SK-N-SH (cell line): ENCODE data around the gene IL18. TPM values are rescaled to one million over a fixed set of nuclear protein-coding genes. Genes with fewer than 3 reads are reported as not detected.

Source experiments
- CTCF ChIA-PET: fragments of 300-600, 350-600 bp; formaldehyde crosslinking; extraction: SDS; loops from one replicate; lab custom pipeline; 2021; lab: Yijun Ruan, JAX
- POLR2A ChIA-PET: fragments of 350-600 bp; sonication (Branson Sonifier 250); formaldehyde crosslinking; extraction: SDS; loops from one replicate; lab custom pipeline; 2020; ENCODE audit warnings: antibody characterized with exemption, inconsistent platforms; lab: Yijun Ruan, JAX
- DNase-seq: peaks from one replicate; pipeline ENCODE4 v3.0.0; 2012
- H2AFZ ChIP-seq: fragments of 200-600 bp; sonication (generic); 2 replicates; pipeline ENCODE4 v1.8.1; 2016; ENCODE audit warnings: antibody characterized with exemption, mild to moderate bottlenecking, low read depth
- H3F3A ChIP-seq: fragments of 200-600 bp; sonication (generic); replicated peaks from 2 replicates; pipeline ENCODE3; 2016; ENCODE audit warnings: antibody characterized with exemption, mild to moderate bottlenecking; ENCODE audit not compliant: insufficient read depth
- H3K27ac ChIP-seq, 2 experiments: fragments of 200-500 bp in 1 of 2; fragments of 200-600 bp in 1 of 2; sonication (Bioruptor generic) in 1 of 2; sonication (generic), shearing (Covaris generic) in 1 of 2; 2 replicates each; pipeline versions ENCODE4 v1.5.1 to v1.6.1; 2014 to 2016; ENCODE audit warnings: low read depth in 2 of 2, inconsistent platforms in 1 of 2, low read length in 1 of 2, mild to moderate bottlenecking in 1 of 2, mixed read lengths in 1 of 2
- H3K27me3 ChIP-seq: fragments of 200-600 bp; sonication (generic), shearing (Covaris generic); 2 replicates; pipeline ENCODE4 v1.6.1; 2016; ENCODE audit warnings: mixed run types; ENCODE audit not compliant: insufficient read depth
- H3K36me3 ChIP-seq, 2 experiments: fragments of 200-500 bp in 1 of 2; fragments of 200-600 bp in 1 of 2; sonication (Bioruptor generic) in 1 of 2; sonication (generic) in 1 of 2; replicated peaks in 1 of 2; 2 replicates each; pipeline versions ENCODE3 to v1.5.1; 2014 to 2016; ENCODE audit warnings: low read length in 1 of 2, mild to moderate bottlenecking in 1 of 2; ENCODE audit not compliant: insufficient read depth in 2 of 2, control insufficient read depth in 1 of 2
- H3K4me1 ChIP-seq, 2 experiments: fragments of 200-500 bp in 1 of 2; fragments of 200-600 bp in 1 of 2; sonication (Bioruptor generic) in 1 of 2; sonication (generic), shearing (Covaris generic) in 1 of 2; 2 replicates each; pipeline versions ENCODE4 v1.5.1 to v1.6.1; 2014 to 2016; ENCODE audit warnings: low read depth in 1 of 2, low read length in 1 of 2, mixed run types in 1 of 2; ENCODE audit not compliant: insufficient read depth in 2 of 2, control insufficient read depth in 1 of 2
- H3K4me2 ChIP-seq: fragments of 200-600 bp; sonication (generic), shearing (Covaris generic); 2 replicates; pipeline ENCODE4 v1.6.1; 2017; ENCODE audit warnings: mixed run types
- H3K4me3 ChIP-seq, 2 experiments: fragments of 200-500 bp in 1 of 2; fragments of 200-600 bp in 1 of 2; sonication (Bioruptor generic) in 1 of 2; sonication (generic), shearing (Covaris generic) in 1 of 2; 2 replicates each; pipeline versions ENCODE4 v1.5.1 to v1.8.1; 2014 to 2016; ENCODE audit warnings: low read depth in 2 of 2, inconsistent platforms in 1 of 2, low read length in 1 of 2, mild to moderate bottlenecking in 1 of 2, mixed read lengths in 1 of 2, moderate library complexity in 1 of 2
- H3K79me2 ChIP-seq: fragments of 200-600 bp; sonication (generic); 2 replicates; pipeline ENCODE4 v1.8.1; 2017; ENCODE audit warnings: mild to moderate bottlenecking; ENCODE audit not compliant: insufficient read depth
- H3K9ac ChIP-seq: fragments of 200-600 bp; sonication (generic); 2 replicates; pipeline ENCODE4 v1.6.1; 2017; ENCODE audit warnings: mixed run types
- H3K9me2 ChIP-seq: fragments of 200-600 bp; sonication (generic); 2 replicates; pipeline ENCODE4 v1.6.1; 2017; ENCODE audit warnings: mixed run types
- H3K9me3 ChIP-seq: fragments of 200-600 bp; sonication (generic); 2 replicates; pipeline ENCODE4 v1.6.1; 2017; ENCODE audit warnings: mixed run types, mild to moderate bottlenecking, moderate library complexity
- H4K20me1 ChIP-seq: fragments of 200-600 bp; sonication (generic); 2 replicates; pipeline ENCODE4 v1.6.1; 2017; ENCODE audit warnings: mild to moderate bottlenecking, mixed run types; ENCODE audit not compliant: insufficient read depth
- ELF1 ChIP-seq: IDR thresholded peaks from 2 replicates; pipeline ENCODE4 v1.4.0; 2012
- EP300 ChIP-seq, 2 experiments: IDR thresholded peaks; 2 replicates each; pipeline versions ENCODE4 v1.4.0 to v1.6.1; 2012; ENCODE audit warnings: borderline replicate concordance in 1 of 2, low read depth in 1 of 2, low read length in 1 of 2
- EZH2phosphoT487 ChIP-seq: fragments of 200-600 bp; sonication (generic); IDR thresholded peaks from 2 replicates; pipeline ENCODE4 v1.6.1; 2017; ENCODE audit warnings: low read depth, mixed run types, mild to moderate bottlenecking, antibody characterized with exemption, moderate library complexity, borderline replicate concordance
- FOSL2 ChIP-seq: IDR thresholded peaks from 2 replicates; pipeline ENCODE4 v1.4.0; 2012; ENCODE audit warnings: low read depth, mild to moderate bottlenecking, moderate library complexity, borderline replicate concordance
- GABPA ChIP-seq: IDR thresholded peaks from 2 replicates; pipeline ENCODE4 v1.4.0; 2012; ENCODE audit warnings: low read depth, mild to moderate bottlenecking
- GATA2 ChIP-seq: sonication (generic); formaldehyde crosslinking; IDR thresholded peaks from 2 replicates; pipeline ENCODE4 v1.5.0; 2020; ENCODE audit warnings: mild to moderate bottlenecking, missing genetic modification reagents
- JUND ChIP-seq: IDR thresholded peaks from 2 replicates; pipeline ENCODE4 v1.4.0; 2012
- MXI1 ChIP-seq: IDR thresholded peaks from 2 replicates; pipeline ENCODE4 v1.6.1; 2012; ENCODE audit warnings: mild to moderate bottlenecking, low read depth, low read length, improper control_type of control experiment
- NRF1 ChIP-seq: IDR thresholded peaks from 2 replicates; pipeline ENCODE4 v1.6.1; 2012; ENCODE audit warnings: low read depth, mild to moderate bottlenecking, low read length
- PBX3 ChIP-seq: IDR thresholded peaks from 2 replicates; pipeline ENCODE4; 2012
- RAD21 ChIP-seq: IDR thresholded peaks from 2 replicates; pipeline ENCODE4 v1.6.1; 2012; ENCODE audit warnings: mild to moderate bottlenecking, low read length
- REST ChIP-seq: IDR thresholded peaks from 2 replicates; pipeline ENCODE4 v1.6.1; 2012; ENCODE audit warnings: mild to moderate bottlenecking, low read depth, low read length, moderate library complexity
- RFX5 ChIP-seq: IDR thresholded peaks from 2 replicates; pipeline ENCODE4 v1.6.1; 2012; ENCODE audit warnings: mild to moderate bottlenecking, improper control_type of control experiment, low read length
- RXRA ChIP-seq: IDR thresholded peaks from 2 replicates; pipeline ENCODE4 v1.4.0; 2012; ENCODE audit warnings: low read depth, mild to moderate bottlenecking, borderline replicate concordance
- SMC3 ChIP-seq: IDR thresholded peaks from 2 replicates; pipeline ENCODE4 v1.6.1; 2012; ENCODE audit warnings: low read depth, low read length, improper control_type of control experiment
- TCF12 ChIP-seq: IDR thresholded peaks from 2 replicates; pipeline ENCODE4 v1.4.0; 2012
- TEAD4 ChIP-seq: IDR thresholded peaks from 2 replicates; pipeline ENCODE4 v1.4.0; 2012; ENCODE audit warnings: mild to moderate bottlenecking, borderline replicate concordance; ENCODE audit not compliant: insufficient read depth
- USF1 ChIP-seq: IDR thresholded peaks from 2 replicates; pipeline ENCODE4 v1.4.0; 2012; ENCODE audit warnings: low read depth, borderline replicate concordance
- YY1 ChIP-seq: IDR thresholded peaks from 2 replicates; pipeline ENCODE4 v1.4.0; 2012; ENCODE audit warnings: low read depth, mild to moderate bottlenecking
- ZBTB33 ChIP-seq: IDR thresholded peaks from 2 replicates; pipeline ENCODE4 v1.4.0; 2012; ENCODE audit warnings: low read depth, borderline replicate concordance
- WGBS: methylation state at CpG from one replicate; pipeline ENCODE4 v1.1.6; 2017; ENCODE audit warnings: low lambda C conversion rate; 5-methylcytosine and 5-hydroxymethylcytosine counted together
- polyA plus RNA-seq, 3 experiments: library from polyadenylated mRNA; depleted of rRNA; stranded (reverse); fragments of >200 nt; gene quantifications; 2 replicates each; pipeline ENCODE4 v1.2.3, GENCODE V29; 2012

The IL18 gene
- polyA plus RNA-seq, 1 of the 3 experiments (the other 2 are of a cell fraction) = 0.28 TPM

GRCh38 chr11:112161012-112161411 is 2.9 kb downstream of the IL18 start:
- CTCF ChIA-PET = interaction anchor here (1.0 to 1.4 kb wide), 2 partner anchors 11 to 14 kb away, joined by 3 read pairs; partner anchors contain the start of gene BCO2
- TF ChIP-seq SMC3 (no peak), YY1 (no peak)
- H3K4me1 ChIP-seq = peaks cover 0 to 15% of the 10 kb centered on the region in 2 experiments; a peak in 1 of 4 replicates
- no peak overlapping the region for H3K4me3 ChIP-seq
- POLR2A ChIA-PET = no interaction called here
- H3K9me2 ChIP-seq = no peaks in the 10 kb centered on the region
- no peaks in the 10 kb centered on the region for H3K9me3 ChIP-seq
- no peak overlapping the region for H3K9ac ChIP-seq
- H3K27ac ChIP-seq = no peak overlapping the region
- peaks cover 15% of the 10 kb centered on the region for H3F3A ChIP-seq
- WGBS = 60% methylated on average over 1 of the region's 1 CpG
- no peaks in the 10 kb centered on the region for H4K20me1 ChIP-seq
- no peaks in the 10 kb centered on the region for H3K79me2 ChIP-seq
- no peak overlapping the region for H2AFZ ChIP-seq
- H3K36me3 ChIP-seq = no peaks in the 10 kb centered on the region
- H3K4me2 ChIP-seq = no peak overlapping the region
- H3K27me3 ChIP-seq = no peaks in the 10 kb centered on the region
- no peak for DNase-seq

- CTCF ChIA-PET = interaction anchor here (1.0 to 1.4 kb wide), 2 partner anchors 10 to 15 kb away, joined by 3 read pairs; partner anchors contain the start of gene BCO2
- H3K4me1 ChIP-seq = peaks cover 0 to 15% of the 10 kb centered on the region in 2 experiments; a peak in 1 of 4 replicates
- no peak overlapping the region for H3K4me3 ChIP-seq
- no peaks in the 10 kb centered on the region for H4K20me1 ChIP-seq
- H3K27me3 ChIP-seq = no peaks in the 10 kb centered on the region
- no peak overlapping the region for H3K9ac ChIP-seq
- no peaks in the 10 kb centered on the region for H3K9me2 ChIP-seq
- H3K36me3 ChIP-seq = no peaks in the 10 kb centered on the region
- H3K27ac ChIP-seq = no peak overlapping the region
- DNase-seq = no peak
- H3K4me2 ChIP-seq = no peak overlapping the region
- TF ChIP-seq MXI1 (no peak), NRF1 (no peak), RAD21 (no peak), EZH2phosphoT487 (no peak), ELF1 (no peak), GATA2 (no peak), TEAD4 (no peak), REST (no peak), RXRA (no peak), FOSL2 (no peak), JUND (no peak), PBX3 (no peak), RFX5 (no peak), TCF12 (no peak), USF1 (no peak), ZBTB33 (no peak), GABPA (no peak), EP300 (IDR thresholded peaks at IDR 0.05; ENCODE audit: borderline replicate concordance in 1 of 2, low read depth in 1 of 2, low read length in 1 of 2) (no peak)
- no peaks in the 10 kb centered on the region for H3K9me3 ChIP-seq
- 46% methylated on average over 2 of the region's 2 CpGs for WGBS
- POLR2A ChIA-PET = no interaction called here
- peaks cover 15% of the 10 kb centered on the region for H3F3A ChIP-seq
- no peaks in the 10 kb centered on the region for H3K79me2 ChIP-seq
- H2AFZ ChIP-seq = no peak overlapping the region
Measured at GRCh38 chr11:112160091-112160848, 3.6 kb downstream of the IL18 start.
